Stimulated activated CD4-positive, alpha-beta T cell treated with anti-CD3 and anti-CD28 coated beads, Interleukin-12 subunit alpha, Interleukin-12 subunit beta, amount 100 ng/mL, for 48 hours (primary cell): ENCODE data around the gene COMMD7.

Experiments used
- DNase-seq, 3 donors: peaks; one replicate each; pipeline ENCODE4 v3.0.0-alpha.2; 2020; ENCODE audit warnings: low read depth in 2 of 3, low spot score in 1 of 3

The COMMD7 gene

DNA sequence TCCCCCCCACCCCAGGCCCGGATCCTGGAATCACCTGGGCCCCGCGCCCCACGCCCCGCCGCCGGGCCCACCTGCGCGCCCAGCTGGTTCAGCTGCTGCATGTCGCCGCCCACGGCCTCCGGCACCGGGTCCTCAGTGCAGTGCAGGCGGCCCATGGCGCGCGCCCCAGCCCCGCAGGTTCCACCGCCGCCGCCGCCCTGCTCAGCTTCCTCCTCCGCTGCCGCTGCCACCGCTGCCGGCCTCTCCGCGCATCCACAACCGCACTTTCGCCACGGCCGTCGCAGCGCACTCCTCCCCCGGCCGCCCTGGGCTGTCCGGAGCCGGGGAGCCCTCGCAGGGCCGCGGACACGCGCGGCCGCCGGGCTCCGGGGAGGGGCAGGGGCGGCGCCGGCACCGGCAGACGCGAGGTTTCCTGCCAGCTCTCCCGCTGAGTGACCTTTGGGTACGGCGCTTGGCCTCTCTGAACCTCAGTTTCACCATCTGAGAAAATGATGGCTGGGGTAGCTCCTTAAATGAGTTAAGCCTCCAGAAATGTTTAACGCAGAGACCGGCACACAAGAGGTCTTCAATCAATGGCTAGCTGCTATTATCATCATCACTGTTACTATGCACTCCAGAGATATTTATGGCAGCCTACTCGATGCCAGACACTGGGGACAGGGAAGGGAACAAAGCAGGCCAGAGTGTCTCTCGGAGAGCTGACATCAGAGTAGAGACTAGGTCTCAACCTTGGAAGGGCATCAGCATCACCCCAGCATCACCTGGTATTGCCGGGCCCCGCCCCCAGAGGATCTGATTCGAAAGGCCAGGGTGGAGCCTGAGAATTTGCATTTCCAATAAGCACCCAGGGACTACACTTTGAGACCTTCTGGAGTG lies at the start of gene COMMD7:
Gene COMMD7 (minus strand): TSS at position 231 of the 876 bp plus-strand sequence. CDS start 76 bp downstream, at position 155.
- peak; percentile 61 to 70 (median 63) for DNase-seq

DNA sequence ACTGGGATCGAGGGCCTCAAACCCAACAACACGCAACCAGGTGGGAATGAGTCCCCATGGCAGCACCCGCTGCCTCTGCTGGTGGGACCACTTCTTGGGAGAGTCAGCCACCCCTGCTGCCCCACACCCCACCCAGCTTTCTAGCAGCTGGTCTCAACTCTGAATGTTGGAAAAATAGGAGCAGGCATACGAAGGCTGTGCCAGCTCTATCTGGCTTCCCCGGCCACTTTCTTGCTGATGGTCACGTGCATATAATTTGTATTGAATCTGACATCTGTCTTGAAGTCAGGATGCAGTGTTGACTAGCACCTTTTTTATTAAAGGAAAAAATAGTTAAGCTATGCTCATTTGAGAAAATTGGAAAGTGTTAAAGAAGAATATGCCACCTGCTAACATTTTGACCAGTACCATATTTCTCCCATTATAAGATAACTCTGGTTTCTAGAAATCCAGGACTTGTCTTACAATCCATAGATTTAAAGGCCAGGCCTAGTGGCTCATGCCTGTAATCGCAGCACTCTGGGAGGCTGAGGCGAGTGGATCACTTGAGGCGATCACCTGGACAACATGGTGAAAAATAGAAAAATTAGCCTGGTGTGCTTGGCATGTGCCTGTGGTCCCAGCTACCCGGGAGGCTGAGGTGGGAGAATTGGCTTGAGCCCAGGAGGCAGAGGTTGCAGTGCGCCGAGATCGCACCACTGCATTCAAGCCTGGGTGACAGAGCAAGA lies 49.6 kb upstream of the COMMD7 start:
- DNase-seq: no peak

- DNase-seq: no peak
Observed at GRCh38 chr20:32792316-32792715, 49.0 kb upstream of the COMMD7 start.

DNA sequence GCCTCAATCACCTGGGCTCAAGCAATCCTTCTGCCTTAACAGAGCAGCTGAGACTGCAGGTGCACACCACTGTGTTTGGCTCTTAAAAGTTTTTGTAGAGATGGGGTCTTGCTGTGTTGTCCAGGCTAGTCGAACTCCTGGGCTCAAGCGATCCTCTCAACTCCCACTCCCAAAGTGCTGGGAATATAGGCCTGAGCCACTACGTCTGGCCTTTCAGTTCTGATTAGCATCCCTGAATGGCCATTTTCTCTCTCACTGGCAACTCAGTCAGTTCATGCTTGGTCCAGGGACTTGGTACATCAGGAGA lies 47.4 kb upstream of the COMMD7 start:
- no peak for DNase-seq

DNA sequence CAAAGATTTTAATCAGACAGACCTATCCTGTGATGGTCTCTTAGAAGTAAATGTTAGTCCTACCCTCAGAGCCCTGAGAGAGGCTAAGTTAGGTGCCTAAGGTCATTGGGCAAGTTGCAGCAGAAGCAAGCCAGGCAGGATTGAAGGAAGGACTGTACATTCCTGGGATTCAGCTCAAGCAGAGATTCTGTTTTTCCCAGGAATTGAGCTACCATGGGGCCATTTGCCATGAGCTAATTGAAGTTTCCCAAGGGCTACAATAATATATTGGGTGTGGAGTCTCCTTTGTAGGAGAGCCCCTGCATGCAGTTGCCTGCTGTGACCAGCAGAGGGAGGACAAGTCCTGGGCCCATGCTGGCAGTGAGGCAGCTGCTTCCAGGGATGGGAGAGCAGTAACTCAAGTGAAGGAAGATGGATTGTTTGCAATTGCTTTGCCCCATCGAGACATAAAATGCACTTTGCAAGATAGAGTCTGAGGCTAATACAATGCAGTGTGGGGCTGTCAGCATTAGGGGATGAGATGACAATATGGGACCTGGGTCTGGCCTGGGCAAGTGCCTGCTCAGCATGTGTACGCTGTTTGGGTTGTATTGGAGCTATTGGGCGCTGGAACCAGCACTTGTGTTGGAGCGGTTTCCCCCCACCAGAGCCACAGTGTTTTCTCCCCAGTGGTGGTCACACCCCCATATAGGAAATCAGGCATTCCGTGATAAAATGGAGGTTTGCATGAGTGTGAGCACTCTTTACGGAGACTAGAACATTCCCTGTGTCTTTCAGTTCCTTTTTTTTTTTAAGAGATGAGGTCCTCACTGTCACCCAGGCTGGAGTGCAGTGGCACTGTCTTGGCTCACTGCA lies 46.9 kb upstream of the COMMD7 start:
- peak; percentile 52 to 65 (median 61) for DNase-seq

GRCh38 chr20:32787168-32787567 lies 43.9 kb upstream of the COMMD7 start:
- DNase-seq: no peak

DNA sequence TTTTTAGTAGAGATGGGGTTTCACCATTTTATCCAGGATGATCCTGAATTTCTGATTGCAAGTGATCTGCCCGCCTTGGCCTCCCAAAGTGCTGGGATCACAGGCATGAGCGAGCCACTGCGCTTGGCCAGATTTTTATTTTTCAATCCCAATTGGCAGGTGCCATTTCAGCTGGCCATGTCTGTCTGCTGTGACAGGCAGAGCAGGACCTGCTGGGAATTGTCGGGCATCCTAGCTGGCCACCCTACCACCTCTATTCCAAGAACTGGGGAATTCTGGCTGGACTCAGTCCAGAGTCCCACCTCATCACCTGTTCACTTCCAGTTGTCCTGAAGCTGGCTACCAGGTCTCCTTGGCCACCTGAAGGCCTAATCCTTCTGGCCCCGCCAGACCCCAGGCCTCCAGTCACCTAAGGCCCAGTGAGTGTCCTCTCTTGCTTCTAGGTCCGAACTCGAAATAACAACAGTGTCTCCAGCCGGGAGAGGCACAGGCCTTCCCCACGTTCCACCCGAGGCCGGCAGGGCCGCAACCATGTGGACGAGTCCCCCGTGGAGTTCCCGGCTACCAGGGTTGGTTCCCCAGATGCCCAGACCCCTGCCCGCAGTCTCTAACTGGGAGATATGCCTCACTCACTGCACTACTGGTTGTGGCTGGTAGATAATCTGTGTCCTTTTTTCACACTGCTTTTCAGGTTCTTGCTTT lies 42.9 kb upstream of the COMMD7 start:
- DNase-seq: no peak

- DNase-seq: no peak
Observed at GRCh38 chr20:32784369-32785080, 41.3 kb upstream of the COMMD7 start.

DNA sequence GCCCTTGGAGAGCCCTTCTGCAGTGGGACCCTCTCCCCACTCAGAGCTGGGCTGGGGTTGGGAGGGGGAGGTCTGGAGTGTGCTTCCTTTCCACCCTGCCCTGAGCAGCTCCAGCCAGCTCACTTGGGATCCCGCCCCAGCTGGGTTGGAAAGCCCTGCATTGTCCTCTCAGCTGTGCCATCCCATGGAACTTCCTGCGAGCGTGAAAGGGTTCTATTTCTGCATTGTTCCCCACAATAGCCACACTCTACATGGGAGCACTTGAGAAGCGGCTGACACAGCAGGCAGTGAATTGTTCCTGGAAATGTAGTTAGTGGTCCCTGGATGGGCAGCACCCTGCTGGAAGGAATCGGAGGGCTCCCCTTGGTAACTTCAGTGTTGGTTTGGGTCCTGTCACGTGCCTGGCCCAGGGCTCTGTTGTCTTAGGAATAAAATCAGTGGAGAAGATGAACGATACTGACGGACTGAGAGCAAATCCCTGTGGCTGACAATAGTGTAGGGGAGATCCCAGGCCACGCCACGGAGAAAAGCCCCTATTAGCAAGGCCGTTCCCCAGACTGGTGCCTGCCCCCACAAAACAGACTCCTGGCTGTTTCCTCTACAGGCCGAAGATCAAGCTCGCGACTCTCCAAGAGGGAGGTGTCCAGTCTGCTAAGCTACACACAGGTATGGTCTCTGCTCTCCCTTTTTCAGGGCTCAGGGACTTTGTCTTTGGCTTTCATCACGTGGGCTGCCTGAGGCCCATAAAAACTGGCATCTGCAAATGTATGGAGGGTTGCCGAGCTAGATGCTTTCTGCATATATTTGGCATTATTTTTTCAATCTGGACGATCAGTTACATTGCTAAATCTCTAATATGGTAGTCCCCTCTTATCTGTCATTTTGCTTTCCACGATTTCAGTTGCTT lies 37.7 kb upstream of the COMMD7 start:
- no peak for DNase-seq

DNA sequence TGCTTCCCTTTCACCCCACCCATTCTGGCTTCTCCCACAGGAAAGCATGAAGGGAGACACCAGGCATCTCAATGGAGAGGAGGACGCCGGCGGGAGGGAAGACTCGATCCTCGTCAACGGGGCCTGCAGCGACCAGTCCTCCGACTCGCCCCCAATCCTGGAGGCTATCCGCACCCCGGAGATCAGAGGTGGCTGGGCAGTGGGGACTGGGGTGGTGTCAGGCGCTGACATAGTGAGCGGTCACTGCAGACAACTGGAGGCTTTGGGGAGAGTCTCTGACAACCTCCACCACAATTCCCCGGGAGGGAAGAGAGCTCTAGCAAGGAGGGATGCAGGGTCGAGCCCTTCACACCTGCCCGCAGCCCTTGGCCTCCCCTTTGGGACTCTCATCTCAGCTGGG lies 37.0 kb upstream of the COMMD7 start:
- no peak for DNase-seq

DNA sequence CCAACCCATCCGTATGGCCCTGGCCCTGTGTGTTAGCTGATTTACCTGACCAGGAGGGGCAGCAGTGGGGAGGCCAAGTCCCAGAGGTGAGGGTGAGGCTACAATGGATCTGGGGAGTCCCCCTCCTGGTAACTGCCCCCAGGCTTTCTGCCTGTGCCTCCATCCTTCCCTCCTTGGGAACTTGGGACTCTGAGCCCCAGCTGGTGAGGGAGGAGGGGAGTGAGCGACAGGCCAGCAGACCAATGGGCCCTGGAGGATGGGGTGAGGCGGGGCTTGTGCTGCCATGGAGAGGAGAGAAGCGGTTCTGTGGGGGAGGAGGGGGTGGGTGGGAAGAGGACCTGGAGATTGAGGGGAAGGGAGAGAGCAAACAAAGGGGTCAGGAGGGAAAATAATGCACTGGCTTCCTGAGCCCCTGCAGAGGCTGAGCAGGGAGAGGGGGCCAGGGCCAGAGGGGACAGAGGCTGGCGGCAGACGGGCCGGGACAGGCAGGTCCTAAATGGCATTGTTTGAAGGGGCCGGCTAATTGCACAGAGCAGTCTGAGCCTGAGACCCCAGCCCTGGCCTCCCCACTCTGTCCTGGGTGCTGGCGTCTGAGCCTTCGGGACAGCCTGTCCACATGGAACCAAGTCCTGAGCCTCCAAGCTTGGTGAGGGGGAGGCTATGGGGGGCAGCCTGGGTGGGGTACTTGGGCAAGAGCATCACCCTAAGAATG lies 36.4 kb upstream of the COMMD7 start:
- no peak for DNase-seq

DNA sequence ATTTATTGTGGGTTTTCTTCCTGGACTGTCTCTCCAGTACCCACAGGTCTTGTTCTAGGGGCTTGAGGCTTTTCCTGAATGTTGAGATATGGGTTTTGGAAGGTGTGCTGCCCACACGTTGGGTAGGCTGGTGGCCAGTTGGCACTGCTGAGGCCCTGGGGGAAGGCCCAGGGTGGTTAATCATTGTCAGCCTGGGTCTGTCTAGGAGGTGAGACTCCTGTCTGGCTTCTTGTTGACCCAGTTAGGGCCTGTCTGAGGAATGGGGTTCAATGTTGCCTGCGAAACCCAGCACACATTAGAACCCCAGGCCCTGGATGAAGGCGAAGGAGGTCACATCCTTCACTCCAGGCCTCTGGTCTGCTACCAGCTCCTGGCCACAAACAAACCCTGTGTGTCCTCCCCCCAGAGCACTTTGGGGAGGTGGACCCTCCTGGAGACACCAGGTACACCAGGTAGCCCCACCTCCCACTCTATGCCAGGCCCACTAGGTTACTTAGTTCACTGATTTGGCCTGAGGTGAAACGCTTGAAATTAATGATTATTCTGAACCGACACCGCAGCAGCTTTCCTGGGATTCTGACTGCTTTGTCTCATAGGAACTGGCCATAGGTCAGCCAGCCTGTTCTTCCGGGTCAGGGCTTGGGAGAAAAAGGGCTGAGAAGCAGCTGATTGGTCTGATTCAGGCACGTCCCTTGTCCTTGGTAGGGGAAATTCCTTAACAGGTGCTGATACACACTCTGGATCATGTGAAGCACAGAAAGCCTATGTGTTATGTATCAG lies 34.1 kb upstream of the COMMD7 start:
- no peak for DNase-seq

GRCh38 chr20:32775336-32775991 lies 32.2 kb upstream of the COMMD7 start:
- no peak for DNase-seq

DNA sequence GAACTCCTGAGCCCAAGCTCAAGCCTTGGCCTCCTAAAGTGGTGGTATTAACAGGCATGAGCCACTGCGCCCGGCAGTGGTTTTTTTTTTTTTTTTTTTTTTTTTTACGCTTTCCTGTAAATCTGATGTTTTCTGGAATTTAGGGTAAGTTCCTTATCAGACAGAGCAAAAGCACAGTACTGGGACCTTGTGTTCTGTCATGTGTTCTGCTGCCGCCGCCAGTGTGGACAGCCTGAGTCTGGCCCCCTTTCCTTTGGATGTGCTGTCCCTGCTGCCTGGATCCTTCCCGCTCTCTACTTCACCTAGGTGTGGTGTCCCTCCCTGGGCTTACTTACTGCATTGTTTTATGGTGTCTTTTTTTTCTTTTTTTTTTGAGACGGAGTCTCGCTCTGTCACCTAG lies 30.6 kb upstream of the COMMD7 start:
- no peak for DNase-seq

DNA sequence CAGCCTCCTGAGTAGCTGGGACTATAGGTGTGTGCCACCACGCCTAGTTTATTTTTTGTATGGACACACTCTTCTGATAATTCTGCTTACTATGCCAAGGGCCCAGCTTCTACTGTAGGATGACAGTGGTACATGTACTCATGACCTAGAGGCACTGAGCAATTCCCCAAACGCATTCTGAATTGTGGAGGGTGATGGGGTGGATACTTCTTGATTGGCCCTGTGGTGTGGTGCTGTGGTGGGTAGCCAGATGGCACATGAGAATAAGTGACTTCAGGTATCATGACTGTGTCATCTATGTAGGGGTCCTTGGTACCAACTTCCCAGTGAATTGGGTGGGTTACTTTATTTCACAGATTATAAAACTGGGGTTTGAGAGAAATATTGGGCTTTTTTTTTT lies 30.0 kb upstream of the COMMD7 start:
- DNase-seq: no peak

DNA sequence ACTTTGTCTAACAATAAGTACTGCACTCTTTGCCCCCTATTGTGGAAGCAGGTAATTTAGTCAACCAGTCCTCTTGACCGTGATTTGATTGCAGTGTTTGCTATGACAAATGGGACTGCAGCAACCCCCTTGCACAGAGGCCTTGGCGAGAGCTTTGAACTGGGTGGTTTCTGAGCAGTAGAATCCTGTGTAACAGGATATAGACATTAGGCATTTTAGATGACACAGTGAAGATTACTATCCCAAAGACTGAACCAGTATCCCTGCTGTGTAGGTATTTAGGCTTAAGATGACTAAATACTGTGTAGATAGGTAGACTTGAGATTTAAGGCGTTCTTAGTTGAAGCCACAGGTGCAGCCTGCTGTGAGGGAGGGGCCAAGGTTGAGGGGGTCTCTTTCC lies 28.8 kb upstream of the COMMD7 start:
- no peak for DNase-seq

DNA sequence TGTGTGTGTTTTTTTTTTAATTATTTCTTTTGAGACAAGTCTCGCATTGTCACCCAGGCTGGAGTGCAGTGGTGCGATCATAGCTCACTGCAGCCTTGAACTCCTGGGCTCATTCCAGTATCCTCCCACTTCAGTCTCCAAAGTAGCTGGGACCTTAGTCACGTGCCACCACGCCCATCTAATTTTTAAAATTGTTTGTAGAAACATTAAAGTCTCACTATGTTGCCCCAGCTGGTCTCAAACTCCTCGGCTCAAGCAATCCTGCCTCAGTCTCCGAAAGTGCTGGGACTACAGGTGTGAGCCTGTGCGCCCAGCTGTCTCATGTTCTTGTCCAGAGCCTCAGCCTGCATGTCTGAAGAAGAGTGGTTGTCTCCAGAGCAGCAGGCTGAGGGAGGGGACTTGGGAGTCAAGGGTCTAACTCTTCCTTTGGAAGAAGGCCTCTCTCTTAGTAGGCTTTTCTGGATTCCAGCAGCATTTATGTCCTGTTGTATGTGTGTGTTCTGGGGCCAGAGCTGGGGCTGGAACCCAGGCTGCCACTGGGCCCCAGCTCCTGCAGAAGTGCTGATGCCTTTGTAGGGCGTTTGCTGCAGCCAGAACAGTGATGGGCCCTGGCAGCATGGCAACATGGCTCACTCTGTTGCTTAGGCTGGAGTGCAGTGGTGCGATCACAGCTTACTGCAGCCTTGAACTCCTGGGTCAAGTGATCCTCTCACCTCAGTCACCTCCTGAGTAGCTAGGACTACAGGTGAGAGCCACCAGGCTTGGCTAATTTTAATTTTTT lies 24.3 kb upstream of the COMMD7 start:
- DNase-seq: no peak
